Fibroblast of pulmonary artery (primary cell): Measurements from ENCODE around the gene MED13.
"Not testable (repeated sequence)": the region's sequence is repeated elsewhere in the genome, so short reads cannot be mapped to it uniquely, and the experiment has no call there.

ENCODE experiments used
- DNase-seq: peaks from one replicate; pipeline ENCODE4 v3.0.0-alpha.2; 2010; ENCODE audit warnings: low read depth
- H3K4me3 ChIP-seq: replicated peaks from 2 replicates; pipeline ENCODE4 v1.5.1; 2011; ENCODE audit warnings: low read depth, mild to moderate bottlenecking, control low read depth, low read length, moderate library complexity
- TF ChIP-seq, protein P1 (sequence below): IDR thresholded peaks from 2 replicates; pipeline ENCODE4 v1.5.1; 2011; ENCODE audit warnings: mild to moderate bottlenecking, control low read depth, low read length, inconsistent platforms; ENCODE audit errors: missing control alignments

MED13 gene

DNA sequence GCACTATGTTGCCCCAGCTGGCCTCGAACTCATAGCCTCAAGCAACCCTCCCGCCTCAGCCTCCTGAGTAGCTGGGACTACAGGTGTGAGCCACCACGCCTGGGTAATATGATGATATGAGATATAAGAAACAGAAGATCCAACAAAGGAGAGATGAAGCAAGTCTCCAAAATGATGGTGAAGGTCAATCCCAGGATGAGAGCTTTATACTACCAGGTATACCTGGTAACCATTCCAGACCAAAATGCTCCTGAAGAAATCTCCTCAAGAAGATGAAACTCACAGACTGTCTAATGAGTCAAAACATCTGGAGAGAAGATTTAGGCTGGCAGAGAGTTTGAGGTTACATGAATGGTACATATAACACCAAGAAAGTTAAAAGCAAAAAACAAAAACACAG lies 161.8 kb downstream of the MED13 start:
- no peak for DNase-seq
- TF ChIP-seq, protein P1, sequence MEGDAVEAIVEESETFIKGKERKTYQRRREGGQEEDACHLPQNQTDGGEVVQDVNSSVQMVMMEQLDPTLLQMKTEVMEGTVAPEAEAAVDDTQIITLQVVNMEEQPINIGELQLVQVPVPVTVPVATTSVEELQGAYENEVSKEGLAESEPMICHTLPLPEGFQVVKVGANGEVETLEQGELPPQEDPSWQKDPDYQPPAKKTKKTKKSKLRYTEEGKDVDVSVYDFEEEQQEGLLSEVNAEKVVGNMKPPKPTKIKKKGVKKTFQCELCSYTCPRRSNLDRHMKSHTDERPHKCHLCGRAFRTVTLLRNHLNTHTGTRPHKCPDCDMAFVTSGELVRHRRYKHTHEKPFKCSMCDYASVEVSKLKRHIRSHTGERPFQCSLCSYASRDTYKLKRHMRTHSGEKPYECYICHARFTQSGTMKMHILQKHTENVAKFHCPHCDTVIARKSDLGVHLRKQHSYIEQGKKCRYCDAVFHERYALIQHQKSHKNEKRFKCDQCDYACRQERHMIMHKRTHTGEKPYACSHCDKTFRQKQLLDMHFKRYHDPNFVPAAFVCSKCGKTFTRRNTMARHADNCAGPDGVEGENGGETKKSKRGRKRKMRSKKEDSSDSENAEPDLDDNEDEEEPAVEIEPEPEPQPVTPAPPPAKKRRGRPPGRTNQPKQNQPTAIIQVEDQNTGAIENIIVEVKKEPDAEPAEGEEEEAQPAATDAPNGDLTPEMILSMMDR, result no peak

DNA sequence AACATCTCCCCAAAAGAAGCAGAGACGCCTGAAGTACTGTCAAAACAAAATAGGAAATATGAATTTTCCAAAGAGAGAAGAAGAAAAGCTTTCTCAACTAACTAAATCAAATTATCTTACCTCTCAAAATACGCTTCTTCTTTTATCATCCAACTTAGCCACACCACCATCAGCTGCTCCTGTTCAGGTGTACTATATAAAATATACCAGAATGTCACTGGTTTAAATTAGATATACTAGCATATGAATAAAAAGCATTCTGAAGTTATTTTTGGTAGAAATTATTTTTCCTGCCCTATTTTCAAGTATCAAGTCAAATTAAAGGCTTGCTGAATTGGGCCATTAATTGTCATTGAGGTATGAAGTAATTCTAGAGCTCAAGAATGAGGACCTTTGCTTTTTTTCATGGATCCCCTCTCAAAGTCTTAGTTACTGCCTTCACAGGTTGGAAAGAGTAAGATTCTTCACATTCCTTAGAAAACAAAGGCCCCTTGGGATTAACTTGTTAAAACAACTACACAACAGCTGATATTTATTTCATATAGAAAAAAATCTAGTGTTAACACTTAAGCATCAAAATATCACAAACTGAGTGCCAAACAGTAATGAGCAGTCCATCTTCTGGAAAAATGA lies 167.4 kb downstream of the MED13 start:
- H3K4me3 ChIP-seq, result no peak overlapping the region
- TF ChIP-seq, protein P1, result no peak
- no peak for DNase-seq

More for the DNA sequence above, 161.8 kb downstream of the MED13 start:
- no peak overlapping the region for H3K4me3 ChIP-seq

DNA sequence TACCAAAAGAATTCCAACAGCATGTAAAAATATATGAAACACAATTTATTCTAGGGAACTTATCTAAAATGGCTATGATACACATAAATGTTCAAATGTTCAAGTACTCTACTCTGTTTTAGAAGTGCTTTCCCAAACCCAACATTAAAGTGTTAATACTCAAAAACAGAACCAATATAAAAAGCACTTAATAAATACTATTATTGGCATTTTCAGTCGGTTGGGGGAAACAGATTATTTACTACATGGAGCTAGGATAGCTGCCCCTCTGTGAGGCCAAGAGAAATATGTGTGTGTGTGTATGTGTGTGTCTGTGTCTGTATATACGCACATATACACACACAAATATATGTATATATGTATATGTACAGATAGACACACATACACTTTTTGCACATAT lies 169.7 kb downstream of the MED13 start:
- H3K4me3 ChIP-seq, result no peak overlapping the region
- TF ChIP-seq, protein P1, result no peak
- DNase-seq, result no peak

DNA sequence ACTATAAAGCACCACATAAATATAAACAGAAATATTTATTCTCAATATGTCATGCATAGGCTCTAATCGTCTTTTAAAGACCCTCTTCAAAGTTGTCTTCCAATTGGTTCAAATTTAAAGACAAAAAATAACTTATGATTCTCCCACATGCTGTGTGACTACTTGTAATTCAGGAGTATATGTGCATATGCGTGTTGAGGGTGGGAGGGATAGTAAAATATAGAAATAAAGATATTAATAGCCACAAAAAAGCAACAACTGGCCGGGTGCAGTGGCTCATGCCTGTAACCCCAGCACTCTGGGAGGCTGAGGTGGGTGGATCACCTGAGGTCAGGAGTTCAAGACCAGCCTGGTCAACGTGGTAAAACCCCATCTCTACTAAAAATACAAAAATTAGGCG lies 170.8 kb downstream of the MED13 start:
- not testable (repeated sequence) for H3K4me3 ChIP-seq, DNase-seq
